Measurements from ENCODE around the gene SOX1. TPM values are rescaled to one million over a fixed set of nuclear protein-coding genes. Genes with fewer than 3 reads are reported as not detected.

Gene SOX1
- total RNA-seq, 1 experiment from 2014 or later: not detected

DNA sequence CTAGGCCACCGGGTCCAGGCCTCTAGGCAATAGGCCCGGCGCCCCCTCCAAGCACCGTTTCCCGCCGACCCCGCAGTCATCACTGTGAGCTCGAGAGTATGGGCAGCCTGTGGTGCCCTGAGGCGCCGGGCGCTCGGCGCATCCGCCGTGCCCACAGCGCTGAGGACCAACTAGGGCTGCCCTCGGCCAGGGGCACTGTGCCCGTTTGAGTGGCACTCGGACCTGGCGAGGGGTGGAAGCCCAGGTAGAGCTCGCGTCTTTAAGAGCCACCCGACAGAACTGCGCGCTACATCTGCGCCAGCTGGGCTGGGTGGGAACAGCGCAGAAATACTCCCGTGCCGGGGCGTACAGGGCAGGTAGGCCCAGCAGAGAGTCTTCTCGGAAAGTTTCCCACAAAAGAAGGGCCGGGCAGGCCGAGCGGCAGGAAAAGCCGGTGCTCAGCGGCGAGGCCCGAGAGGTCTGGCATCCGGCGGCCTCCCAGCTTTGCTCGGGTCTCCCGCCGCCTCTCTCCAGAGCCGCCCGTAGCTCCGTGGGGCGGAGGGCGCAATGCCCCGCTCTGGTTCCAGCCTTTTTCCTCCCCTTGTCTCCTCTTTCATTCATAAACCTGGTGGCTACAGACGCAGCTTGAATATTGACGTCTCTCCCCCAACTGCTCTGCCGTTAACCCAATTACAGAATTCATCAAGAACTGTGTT lies 5.4 kb upstream of the SOX1 start:
- intact Hi-C loops (cut with micrococcal nuclease): no loop called here

DNA sequence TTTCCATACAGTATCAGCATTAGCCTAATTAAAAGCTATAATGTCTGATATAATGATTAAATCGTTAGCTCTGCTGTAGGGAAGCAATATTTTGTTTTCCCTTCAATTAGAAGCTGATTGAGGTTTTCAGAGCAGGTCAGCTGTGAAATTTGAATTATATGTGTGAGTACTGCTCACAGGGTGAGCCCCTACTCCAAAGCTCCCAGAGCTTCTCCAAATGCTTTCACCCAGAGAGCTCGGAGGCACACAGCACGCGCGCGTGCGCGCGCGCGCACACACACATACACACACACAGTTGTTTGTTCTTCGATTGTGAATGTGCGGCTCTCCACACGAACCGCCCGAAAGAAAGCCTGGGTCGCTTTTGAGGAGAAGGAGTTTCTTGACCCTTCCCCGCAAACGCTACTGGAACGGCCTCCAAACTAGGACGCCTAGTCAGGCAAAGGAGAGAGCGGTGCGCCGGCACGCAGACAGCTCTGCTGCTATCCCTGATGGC lies 4.8 kb upstream of the SOX1 start:
- DNase-seq (ENCODE audit: unreplicated experiment): no peak
- no peaks in the 10 kb centered on the region for H3K36me3 Mint-ChIP-seq (ENCODE audit: insufficient read depth, unreplicated experiment)
- H3K9me3 Mint-ChIP-seq (ENCODE audit: unreplicated experiment): peaks cover 14% of the 10 kb centered on the region
- CTCF ChIA-PET: interaction anchor here (0.5 kb wide), 1 partner anchor 544 kb away, joined by 3 read pairs; no protein-coding TSS in a partner anchor
- POLR2A ChIA-PET: no interaction called here
- no TSS peak for BruUV-seq (replicated peaks)
- H3K4me3 Mint-ChIP-seq (ENCODE audit: unreplicated experiment): no peak overlapping the region
- H3K27ac Mint-ChIP-seq (ENCODE audit: low read depth, unreplicated experiment): no peak overlapping the region
- H3K27me3 Mint-ChIP-seq (ENCODE audit: insufficient read depth, unreplicated experiment): no peaks in the 10 kb centered on the region
- intact Hi-C loops (cut with micrococcal nuclease): no loop called here
- TF ChIP-seq, protein P1, sequence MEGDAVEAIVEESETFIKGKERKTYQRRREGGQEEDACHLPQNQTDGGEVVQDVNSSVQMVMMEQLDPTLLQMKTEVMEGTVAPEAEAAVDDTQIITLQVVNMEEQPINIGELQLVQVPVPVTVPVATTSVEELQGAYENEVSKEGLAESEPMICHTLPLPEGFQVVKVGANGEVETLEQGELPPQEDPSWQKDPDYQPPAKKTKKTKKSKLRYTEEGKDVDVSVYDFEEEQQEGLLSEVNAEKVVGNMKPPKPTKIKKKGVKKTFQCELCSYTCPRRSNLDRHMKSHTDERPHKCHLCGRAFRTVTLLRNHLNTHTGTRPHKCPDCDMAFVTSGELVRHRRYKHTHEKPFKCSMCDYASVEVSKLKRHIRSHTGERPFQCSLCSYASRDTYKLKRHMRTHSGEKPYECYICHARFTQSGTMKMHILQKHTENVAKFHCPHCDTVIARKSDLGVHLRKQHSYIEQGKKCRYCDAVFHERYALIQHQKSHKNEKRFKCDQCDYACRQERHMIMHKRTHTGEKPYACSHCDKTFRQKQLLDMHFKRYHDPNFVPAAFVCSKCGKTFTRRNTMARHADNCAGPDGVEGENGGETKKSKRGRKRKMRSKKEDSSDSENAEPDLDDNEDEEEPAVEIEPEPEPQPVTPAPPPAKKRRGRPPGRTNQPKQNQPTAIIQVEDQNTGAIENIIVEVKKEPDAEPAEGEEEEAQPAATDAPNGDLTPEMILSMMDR (IDR thresholded peaks at IDR 0.05; ENCODE audit: unreplicated experiment): no peak
- no peaks in the 10 kb centered on the region for H3K4me1 Mint-ChIP-seq (ENCODE audit: insufficient read depth, unreplicated experiment)

More for the DNA sequence above, 5.4 kb upstream of the SOX1 start:
- DNase-seq (ENCODE audit: unreplicated experiment): no peak
- Mint-ChIP-seq H3K9me3 (ENCODE audit: unreplicated experiment) (peaks cover 14% of the 10 kb centered on the region), H3K4me3 (ENCODE audit: unreplicated experiment) (no peak overlapping the region), H3K27ac (ENCODE audit: low read depth, unreplicated experiment) (no peak overlapping the region), H3K36me3 (ENCODE audit: insufficient read depth, unreplicated experiment) (no peaks in the 10 kb centered on the region), H3K4me1 (ENCODE audit: insufficient read depth, unreplicated experiment) (no peaks in the 10 kb centered on the region), H3K27me3 (ENCODE audit: insufficient read depth, unreplicated experiment) (no peaks in the 10 kb centered on the region)
- TF ChIP-seq, protein P1 (IDR thresholded peaks at IDR 0.05; ENCODE audit: unreplicated experiment): no peak
- POLR2A ChIA-PET: no interaction called here
- BruUV-seq (replicated peaks): no TSS peak
- CTCF ChIA-PET: interaction anchor here (0.5 to 0.6 kb wide), 2 partner anchors 186 to 545 kb away, joined by 3 read pairs; no protein-coding TSS in a partner anchor

DNA sequence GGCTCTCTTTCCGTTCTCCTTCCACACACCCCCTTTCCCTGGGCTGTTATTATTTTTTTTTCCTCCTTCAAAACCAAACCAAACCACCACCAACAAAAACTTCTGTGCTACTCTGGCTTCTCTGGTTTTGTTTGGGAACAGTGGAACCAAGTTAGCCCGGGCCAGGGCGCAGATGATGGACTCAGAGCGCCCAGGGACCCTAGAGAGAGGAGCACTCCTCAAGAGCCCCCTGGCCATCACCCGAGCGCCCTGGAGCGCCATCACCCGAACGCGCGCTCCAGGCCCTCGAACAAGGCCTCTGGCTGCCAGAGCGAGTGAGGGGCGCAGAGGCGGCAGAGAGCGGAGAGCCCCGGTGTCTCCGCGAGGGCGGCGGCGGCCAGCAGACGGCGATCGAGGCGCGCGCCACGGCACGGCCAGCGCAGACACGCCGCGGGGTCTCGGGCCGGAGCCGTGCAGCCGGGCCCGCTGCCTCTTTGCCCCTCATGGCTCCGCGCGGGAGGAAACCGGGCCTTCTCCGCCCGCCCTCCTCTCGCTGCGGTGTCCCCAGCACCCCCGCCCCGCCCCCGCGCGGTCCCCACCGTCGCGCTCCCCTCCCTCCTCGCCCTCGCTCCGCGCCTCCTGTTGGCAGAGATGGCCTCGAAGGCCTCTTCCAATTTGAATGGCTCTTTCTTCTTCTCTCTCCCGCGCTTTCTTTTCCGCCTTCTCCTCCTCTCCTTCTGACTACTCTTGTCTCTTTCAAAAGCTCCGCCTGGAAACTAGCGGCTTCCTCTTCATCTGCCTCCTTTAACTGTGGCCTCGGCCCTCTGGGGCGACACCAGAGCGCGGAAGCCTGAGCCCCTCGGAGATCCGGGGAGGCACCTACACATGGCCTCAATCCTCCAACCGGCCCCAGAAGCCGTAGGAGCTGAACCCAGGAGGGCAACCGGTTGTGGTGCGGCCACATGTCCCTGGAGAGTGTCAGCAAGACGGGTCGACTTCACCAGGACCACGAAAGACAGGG lies 4.1 kb upstream of the SOX1 start:
- Mint-ChIP-seq H3K27ac (ENCODE audit: low read depth, unreplicated experiment) (no peak overlapping the region), H3K27me3 (ENCODE audit: insufficient read depth, unreplicated experiment) (no peaks in the 10 kb centered on the region), H3K4me3 (ENCODE audit: unreplicated experiment) (no peak overlapping the region), H3K9me3 (ENCODE audit: unreplicated experiment) (peaks cover 14% of the 10 kb centered on the region), H3K36me3 (ENCODE audit: insufficient read depth, unreplicated experiment) (no peaks in the 10 kb centered on the region), H3K4me1 (ENCODE audit: insufficient read depth, unreplicated experiment) (no peaks in the 10 kb centered on the region)
- TF ChIP-seq, protein P1 (IDR thresholded peaks at IDR 0.05; ENCODE audit: unreplicated experiment): no peak
- CTCF ChIA-PET: interaction anchor here (0.5 kb wide), 1 partner anchor 544 kb away, joined by 3 read pairs; no protein-coding TSS in a partner anchor
- POLR2A ChIA-PET: no interaction called here
- DNase-seq (ENCODE audit: unreplicated experiment): no peak
- BruUV-seq (replicated peaks): no TSS peak
- intact Hi-C loops (cut with micrococcal nuclease): no loop called here

DNA sequence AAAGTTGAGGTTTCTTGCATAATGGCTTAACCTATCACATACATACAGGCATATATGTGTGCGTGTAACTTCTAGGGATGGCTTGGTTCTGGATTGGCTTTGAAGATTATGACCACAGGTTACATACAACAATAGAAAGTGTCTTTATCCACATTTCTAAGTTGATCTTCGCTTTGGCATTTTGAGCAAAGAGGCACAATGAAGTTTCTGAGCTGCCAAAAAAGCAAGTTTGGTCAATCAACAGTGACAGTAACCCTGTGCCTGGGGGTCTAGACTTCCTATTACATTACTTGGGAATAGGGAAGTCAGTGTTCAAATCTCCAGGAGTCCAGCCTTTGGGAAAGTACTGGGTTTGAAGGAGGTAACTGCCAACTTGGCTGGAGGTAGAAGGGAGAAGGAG lies 3.1 kb upstream of the SOX1 start:
- no TSS peak for BruUV-seq (replicated peaks)
- no peak for DNase-seq (ENCODE audit: unreplicated experiment)
- Mint-ChIP-seq H3K27ac (ENCODE audit: low read depth, unreplicated experiment) (no peak overlapping the region), H3K27me3 (ENCODE audit: insufficient read depth, unreplicated experiment) (no peaks in the 10 kb centered on the region), H3K4me1 (ENCODE audit: insufficient read depth, unreplicated experiment) (no peaks in the 10 kb centered on the region), H3K4me3 (ENCODE audit: unreplicated experiment) (no peak overlapping the region), H3K36me3 (ENCODE audit: insufficient read depth, unreplicated experiment) (no peaks in the 10 kb centered on the region), H3K9me3 (ENCODE audit: unreplicated experiment) (peaks cover 14% of the 10 kb centered on the region)
- intact Hi-C loops (cut with micrococcal nuclease): no loop called here
- TF ChIP-seq, protein P1 (IDR thresholded peaks at IDR 0.05; ENCODE audit: unreplicated experiment): no peak
- ChIA-PET CTCF (no interaction called here), POLR2A (no interaction called here)
